ENCODE results near the gene HLA-DPA1. TPM values are rescaled to one million over a fixed set of nuclear protein-coding genes. Genes with fewer than 3 reads are reported as not detected.

The HLA-DPA1 gene
- total and polyA plus RNA-seq, 2 experiments from 2014 or later, result 2.5 to 4.2 TPM

- Histone ChIP-seq H3K9me2 (ENCODE audit: insufficient read depth) (no peaks in the 10 kb centered on the region), H3F3A (ENCODE audit: insufficient read depth) (no peaks in the 10 kb centered on the region), H3K4me1 (ENCODE audit: insufficient read depth) (no peaks in the 10 kb centered on the region), H3K27ac (no peak overlapping the region), H3K9me3 (ENCODE audit: low read depth) (no peaks in the 10 kb centered on the region), H2AFZ (no peak overlapping the region; the same call in 1 of the 2 replicates), H3K36me3 (ENCODE audit: low read depth) (no peaks in the 10 kb centered on the region), H3K4me3 (peak overlapping the region; percentile 62; the same call in 1 of the 2 replicates), H3K9ac (peak overlapping the region; percentile 12; the same call in 1 of the 2 replicates), H4K20me1 (ENCODE audit: insufficient read depth) (no peaks in the 10 kb centered on the region), H3K79me2 (ENCODE audit: insufficient read depth) (no peaks in the 10 kb centered on the region), H3K4me2 (ENCODE audit: unreplicated experiment) (peak overlapping the region; percentile 62), H3K27me3 (replicated peaks; ENCODE audit: insufficient read depth) (peaks cover 11% of the 10 kb centered on the region; the same call in 1 of the 2 replicates)
- TF ChIP-seq EZH2 (IDR thresholded peaks at IDR 0.05; ENCODE audit: insufficient read depth, poor library complexity, severe bottlenecking) (no peak), EZH2phosphoT487 (IDR thresholded peaks at IDR 0.05; ENCODE audit: insufficient read depth, low read depth) (no peak)
- in situ Hi-C loops (cut with MboI), result loop anchor here (10.0 kb wide), 2 partner anchors 126 to 226 kb away; no protein-coding TSS in a partner anchor
- DNase-seq, result no peak
Measured at GRCh38 chr6:33018418-33018817, 55.0 kb downstream of the HLA-DPA1 start.

- TF ChIP-seq EZH2phosphoT487 (IDR thresholded peaks at IDR 0.05; ENCODE audit: insufficient read depth, low read depth) (no peak), EZH2 (IDR thresholded peaks at IDR 0.05; ENCODE audit: insufficient read depth, poor library complexity, severe bottlenecking) (no peak)
- no peak overlapping the region for H2AFZ ChIP-seq
- peaks cover 17% of the 10 kb centered on the region for H3K27me3 ChIP-seq (replicated peaks; ENCODE audit: insufficient read depth)
- H3K9ac ChIP-seq, result no peak overlapping the region
- WGBS, 2 experiments (ENCODE audit: low coverage in 1 of 2, low lambda C conversion rate in 2 of 2, missing lambda C conversion rate in 2 of 2), result 80 to 81% methylated on average over 3 of the region's 3 CpGs
- H3K27ac ChIP-seq, result no peak overlapping the region
- no peaks in the 10 kb centered on the region for H3K9me2 ChIP-seq (ENCODE audit: insufficient read depth)
- H3K4me3 ChIP-seq, result no peak overlapping the region
- in situ Hi-C loops (cut with MboI), result loop anchor here (10.0 kb wide), 2 partner anchors 127 to 227 kb away; no protein-coding TSS in a partner anchor
- H3K4me1 ChIP-seq (ENCODE audit: insufficient read depth), result no peaks in the 10 kb centered on the region
- no peaks in the 10 kb centered on the region for H3F3A ChIP-seq (ENCODE audit: insufficient read depth)
- H3K79me2 ChIP-seq (ENCODE audit: insufficient read depth), result no peaks in the 10 kb centered on the region
- no peaks in the 10 kb centered on the region for H4K20me1 ChIP-seq (ENCODE audit: insufficient read depth)
- H3K4me2 ChIP-seq (ENCODE audit: unreplicated experiment), result no peak overlapping the region
- no peaks in the 10 kb centered on the region for H3K36me3 ChIP-seq (ENCODE audit: low read depth)
- H3K9me3 ChIP-seq (ENCODE audit: low read depth), result no peaks in the 10 kb centered on the region
- DNase-seq, result no peak
Measured at GRCh38 chr6:33017694-33018353, 55.6 kb downstream of the HLA-DPA1 start.

GRCh38 chr6:33017018-33017417, 56.4 kb downstream of the HLA-DPA1 start:
- H3K4me1 ChIP-seq (ENCODE audit: insufficient read depth), result no peaks in the 10 kb centered on the region
- no peak overlapping the region for H3K4me2 ChIP-seq (ENCODE audit: unreplicated experiment)
- 71 to 72% methylated on average over 4 of the region's 4 CpGs for WGBS, 2 experiments (ENCODE audit: low coverage in 1 of 2, low lambda C conversion rate in 2 of 2, missing lambda C conversion rate in 2 of 2)
- H3K9me2 ChIP-seq (ENCODE audit: insufficient read depth), result no peaks in the 10 kb centered on the region
- H3K27me3 ChIP-seq (replicated peaks; ENCODE audit: insufficient read depth), result peaks cover 23% of the 10 kb centered on the region
- TF ChIP-seq EZH2 (IDR thresholded peaks at IDR 0.05; ENCODE audit: insufficient read depth, poor library complexity, severe bottlenecking) (no peak), EZH2phosphoT487 (IDR thresholded peaks at IDR 0.05; ENCODE audit: insufficient read depth, low read depth) (no peak)
- H3F3A ChIP-seq (ENCODE audit: insufficient read depth), result no peaks in the 10 kb centered on the region
- no peak overlapping the region for H3K9ac ChIP-seq
- no peaks in the 10 kb centered on the region for H3K9me3 ChIP-seq (ENCODE audit: low read depth)
- H2AFZ ChIP-seq, result no peak overlapping the region
- no peaks in the 10 kb centered on the region for H3K36me3 ChIP-seq (ENCODE audit: low read depth)
- in situ Hi-C loops (cut with MboI), result loop anchor here (10.0 kb wide), 2 partner anchors 128 to 228 kb away; no protein-coding TSS in a partner anchor
- no peaks in the 10 kb centered on the region for H4K20me1 ChIP-seq (ENCODE audit: insufficient read depth)
- no peak for DNase-seq
- no peak overlapping the region for H3K4me3 ChIP-seq
- no peak overlapping the region for H3K27ac ChIP-seq
- H3K79me2 ChIP-seq (ENCODE audit: insufficient read depth), result no peaks in the 10 kb centered on the region

- Histone ChIP-seq H3K4me3 (no peak overlapping the region), H3K4me2 (ENCODE audit: unreplicated experiment) (no peak overlapping the region), H4K20me1 (ENCODE audit: insufficient read depth) (no peaks in the 10 kb centered on the region), H3K9me3 (ENCODE audit: low read depth) (no peaks in the 10 kb centered on the region), H3F3A (ENCODE audit: insufficient read depth) (no peaks in the 10 kb centered on the region), H2AFZ (no peak overlapping the region), H3K27ac (no peak overlapping the region), H3K9ac (no peak overlapping the region), H3K27me3 (replicated peaks; ENCODE audit: insufficient read depth) (peaks cover 35% of the 10 kb centered on the region), H3K4me1 (ENCODE audit: insufficient read depth) (no peaks in the 10 kb centered on the region), H3K36me3 (ENCODE audit: low read depth) (no peaks in the 10 kb centered on the region), H3K9me2 (ENCODE audit: insufficient read depth) (no peaks in the 10 kb centered on the region), H3K79me2 (ENCODE audit: insufficient read depth) (no peaks in the 10 kb centered on the region)
- no peak for DNase-seq
- TF ChIP-seq EZH2phosphoT487 (IDR thresholded peaks at IDR 0.05; ENCODE audit: insufficient read depth, low read depth) (no peak), EZH2 (IDR thresholded peaks at IDR 0.05; ENCODE audit: insufficient read depth, poor library complexity, severe bottlenecking) (no peak)
- 73 to 82% methylated on average over 11 of the region's 11 CpGs for WGBS, 2 experiments (ENCODE audit: low coverage in 1 of 2, low lambda C conversion rate in 2 of 2, missing lambda C conversion rate in 2 of 2)
- in situ Hi-C loops (cut with MboI), result loop anchor here (10.0 kb wide), 2 partner anchors 129 to 229 kb away; no protein-coding TSS in a partner anchor
Measured at GRCh38 chr6:33015798-33016197, 57.7 kb downstream of the HLA-DPA1 start.
